HepG2 (cell line): ENCODE data around the gene SYTL2. TPM values are rescaled to one million over a fixed set of nuclear protein-coding genes. Genes with fewer than 3 reads are reported as not detected.
A peak's percentile ranks its signal among the peaks of the same experiment; 100 is the strongest.

ENCODE experiments used
- EEA1 ChIP-seq: sonication (generic); formaldehyde crosslinking; IDR thresholded peaks from 2 replicates; pipeline ENCODE4 v1.5.1; 2020; ENCODE audit warnings: mild to moderate bottlenecking, missing genetic modification reagents, borderline replicate concordance
- FLYWCH1 ChIP-seq: sonication (generic); formaldehyde crosslinking; IDR thresholded peaks from 2 replicates; pipeline ENCODE4 v1.8.1; 2023; ENCODE audit warnings: mild to moderate bottlenecking, missing genetic modification reagents
- GPN1 ChIP-seq: sonication (generic); formaldehyde crosslinking; IDR thresholded peaks from 2 replicates; pipeline ENCODE4 v1.5.1; 2020; ENCODE audit warnings: missing genetic modification reagents, borderline replicate concordance
- GTF2F1 ChIP-seq: fragments of 150-350 bp; IDR thresholded peaks from 2 replicates; pipeline ENCODE4 v1.6.1; 2014; ENCODE audit warnings: low read length
- GZF1 ChIP-seq: sonication (generic); formaldehyde crosslinking; IDR thresholded peaks from 2 replicates; pipeline ENCODE4 v1.5.1; 2020; ENCODE audit warnings: mild to moderate bottlenecking, missing genetic modification reagents
- RBM39 ChIP-seq: fragments of 200-400 bp; formaldehyde crosslinking; IDR thresholded peaks from one replicate; pipeline ENCODE4 v1.6.1; 2018; ENCODE audit warnings: antibody characterized with exemption, mild to moderate bottlenecking, low read depth, low read length; ENCODE audit not compliant: poor library complexity, severe bottlenecking
- RERE ChIP-seq: IDR thresholded peaks from 2 replicates; pipeline ENCODE4 v1.6.1; 2016; ENCODE audit warnings: low read depth, missing genetic modification reagents, missing compliant biosample characterization
- RFXAP ChIP-seq: sonication (generic); formaldehyde crosslinking; IDR thresholded peaks from 2 replicates; pipeline ENCODE4 v1.4.0; 2020; ENCODE audit warnings: missing genetic modification reagents, borderline replicate concordance
- SIN3A ChIP-seq: IDR thresholded peaks from 2 replicates; pipeline ENCODE4 v1.6.1; 2011; ENCODE audit warnings: low read depth, mild to moderate bottlenecking, control low read depth, low read length, borderline replicate concordance
- SP4 ChIP-seq: sonication (generic); formaldehyde crosslinking; IDR thresholded peaks from 2 replicates; pipeline ENCODE4 v1.8.1; 2023; ENCODE audit warnings: mild to moderate bottlenecking, missing genetic modification reagents
- TBL1XR1 ChIP-seq: fragments of 150-350 bp; IDR thresholded peaks from 2 replicates; pipeline ENCODE4 v1.6.1; 2014; ENCODE audit warnings: borderline replicate concordance, low read length; ENCODE audit not compliant: partially characterized antibody
- ZNF331 ChIP-seq: sonication (generic); formaldehyde crosslinking; IDR thresholded peaks from 2 replicates; pipeline ENCODE4 v1.4.0; 2020; ENCODE audit warnings: missing genetic modification reagents
- ZNF512B ChIP-seq: sonication (generic); formaldehyde crosslinking; IDR thresholded peaks from 2 replicates; pipeline ENCODE4 v1.5.1; 2020; ENCODE audit warnings: missing genetic modification reagents, mild to moderate bottlenecking, borderline replicate concordance
- ZNF644 ChIP-seq: IDR thresholded peaks from 2 replicates; pipeline ENCODE4 v1.6.1; 2016; ENCODE audit warnings: low read depth
- ZNF687 ChIP-seq: sonication (generic); formaldehyde crosslinking; IDR thresholded peaks from 2 replicates; pipeline ENCODE4 v1.5.1; 2020; ENCODE audit warnings: mild to moderate bottlenecking, missing genetic modification reagents, moderate library complexity
- ZNF768 ChIP-seq: sonication (generic); formaldehyde crosslinking; IDR thresholded peaks from 2 replicates; pipeline ENCODE4 v1.4.0; 2020; ENCODE audit warnings: missing genetic modification reagents
- polyA plus RNA-seq, 8 experiments: library from polyadenylated mRNA; depleted of rRNA in 3 of 8; stranded (reverse) in 7 of 8; unstranded in 1 of 8; fragments of >200 nt; fragmentation: Illumina TruSeq in 4 of 8; extraction: Trizol in 4 of 8; gene quantifications; 2 replicates each; pipeline versions ENCODE4 v1.2.1 to v1.2.3, GENCODE V29; 2011 to 2016; ENCODE audit warnings: low read depth in 4 of 8, missing spikeins in 1 of 8, mixed read lengths in 1 of 8; ENCODE audit not compliant: insufficient read depth in 1 of 8
- total RNA-seq, 5 experiments: library from RNA; depleted of rRNA; stranded (reverse); fragments of >200 nt; fragmentation: Illumina TruSeq; extraction: Trizol; gene quantifications; 2 replicates each; pipeline ENCODE4 v1.2.3, GENCODE V29; 2016; ENCODE audit warnings: low read depth in 1 of 5

Gene SYTL2
- total and polyA plus RNA-seq, 2 of the 13 experiments (the other 11 are each of a cell fraction or from before 2014, with no cell fraction given) = 0.77 to 0.90 TPM

GRCh38 chr11:85647604-85648299 lies 163.2 kb downstream of the SYTL2 start, which contains the start of gene TMEM126A (continued):
- TF ChIP-seq ZNF512B (no peak), GZF1 (CRISPR knock-in tag) (no peak), ZNF644 (no peak), FLYWCH1 (CRISPR knock-in tag) (peak; percentile 47; the same call in 1 of the 2 replicates), TBL1XR1 (no peak), ZNF331 (CRISPR knock-in tag) (peak; percentile 53), RBM39 (peak; percentile 67), ZNF768 (0 out of 2 replicates have a peak, but pooled peaks have one; percentile 47), ZNF687 (peak; percentile 92), SP4 (peak; percentile 86), GPN1 (CRISPR knock-in tag) (no peak), GTF2F1 (0 out of 2 replicates have a peak, but pooled peaks have one; percentile 24), EEA1 (CRISPR knock-in tag) (no peak), RERE (CRISPR knock-in tag) (no peak), RFXAP (peak; percentile 77; the same call in 1 of the 2 replicates), SIN3A (peak; percentile 59; the same call in 1 of the 2 replicates)
